HEK293 (cell line): Measurements from ENCODE around the gene DISC1.

Source experiments
- CTCF ChIP-seq: fragments of 450-650 bp; formaldehyde crosslinking; IDR thresholded peaks from 2 replicates; pipeline ENCODE4 v1.5.1; 2016; ENCODE audit warnings: missing biosample characterization, missing genetic modification characterization
- EGR2 ChIP-seq: fragments of 450-650 bp; formaldehyde crosslinking; IDR thresholded peaks from 2 replicates; pipeline ENCODE4 v1.5.1; 2016; ENCODE audit warnings: low read depth, missing biosample characterization, missing genetic modification characterization
- PRDM6 ChIP-seq: fragments of 450-650 bp; formaldehyde crosslinking; IDR thresholded peaks from 2 replicates; pipeline ENCODE4 v1.5.1; 2017; ENCODE audit warnings: missing biosample characterization, missing genetic modification characterization
- REST ChIP-seq: fragments of 450-650 bp; formaldehyde crosslinking; IDR thresholded peaks from 2 replicates; pipeline ENCODE4 v1.5.1; 2016; ENCODE audit warnings: missing biosample characterization, missing genetic modification characterization
- ZNF132 ChIP-seq: fragments of 450-650 bp; formaldehyde crosslinking; IDR thresholded peaks from 2 replicates; pipeline ENCODE4 v1.5.1; 2017; ENCODE audit warnings: missing biosample characterization, missing genetic modification characterization, borderline replicate concordance
- ZNF133 ChIP-seq: fragments of 450-650 bp; formaldehyde crosslinking; IDR thresholded peaks from 2 replicates; pipeline ENCODE4 v1.5.1; 2016; ENCODE audit warnings: missing biosample characterization, missing genetic modification characterization
- ZNF184 ChIP-seq: fragments of 450-650 bp; IDR thresholded peaks from 2 replicates; pipeline ENCODE4 v1.5.1; 2018; ENCODE audit warnings: missing biosample characterization, mild to moderate bottlenecking, missing genetic modification characterization
- ZNF239 ChIP-seq: fragments of 450-650 bp; formaldehyde crosslinking; IDR thresholded peaks from 2 replicates; pipeline ENCODE4 v1.5.1; 2016; ENCODE audit warnings: missing biosample characterization, missing genetic modification characterization
- ZNF24 ChIP-seq: fragments of 450-650 bp; formaldehyde crosslinking; IDR thresholded peaks from 2 replicates; pipeline ENCODE4 v1.5.1; 2016; ENCODE audit warnings: missing biosample characterization, missing genetic modification characterization
- ZNF274 ChIP-seq, 2 experiments: fragments of 200-500 bp in 1 of 2; fragments of 450-650 bp in 1 of 2; sonication (Bioruptor generic) in 1 of 2; formaldehyde crosslinking in 1 of 2; IDR thresholded peaks; 2 replicates each; pipeline versions ENCODE4 v1.5.1 to v1.6.1; 2014 to 2016; ENCODE audit warnings: borderline replicate concordance in 1 of 2, inconsistent platforms in 1 of 2, low read length in 1 of 2, missing biosample characterization in 1 of 2, missing genetic modification characterization in 1 of 2
- ZNF645 ChIP-seq: fragments of 450-650 bp; formaldehyde crosslinking; IDR thresholded peaks from 2 replicates; pipeline ENCODE4; 2016; ENCODE audit warnings: missing biosample characterization, missing genetic modification characterization
- ZNF792 ChIP-seq: fragments of 450-650 bp; formaldehyde crosslinking; IDR thresholded peaks from 2 replicates; pipeline ENCODE4 v1.5.1; 2016; ENCODE audit warnings: missing biosample characterization, missing genetic modification characterization

- TF ChIP-seq EGR2 (tag by site-specific recombination) (no peak), ZNF239 (no peak), ZNF792 (tag by site-specific recombination) (no peak), REST (tag by site-specific recombination) (no peak), ZNF133 (tag by site-specific recombination) (no peak), PRDM6 (tag by site-specific recombination) (no peak), CTCF (tag by site-specific recombination) (no peak), ZNF274 (IDR thresholded peaks at IDR 0.05; ENCODE audit: low read length) (no peak), ZNF274 (tag by site-specific recombination; IDR thresholded peaks at IDR 0.05; ENCODE audit: borderline replicate concordance) (no peak), ZNF184 (no peak), ZNF24 (tag by site-specific recombination) (no peak), ZNF132 (no peak), ZNF645 (no peak)
Observed at GRCh38 chr1:231702804-231703203, 76.2 kb downstream of the DISC1 start.
